ENCODE results near the gene EDDM3A.

The EDDM3A gene

GRCh38 chr14:20781803-20782202, 36.1 kb downstream of the EDDM3A start:
- no peak for DNase-seq (ENCODE audit: low read depth)
- no peak overlapping the region for H3K4me3 ChIP-seq (ENCODE audit: low read depth, low read length)
- TF ChIP-seq CTCF (conservative IDR thresholded peaks at IDR 0.05; ENCODE audit: low read depth, low read length): no peak

- DNase-seq (ENCODE audit: low read depth): no peak
- H3K4me3 ChIP-seq (ENCODE audit: low read depth, low read length): no peak overlapping the region
- TF ChIP-seq CTCF (conservative IDR thresholded peaks at IDR 0.05; ENCODE audit: low read depth, low read length): no peak
These were observed 36.7 kb downstream of the EDDM3A start for GRCh38 chr14:20782280-20782890.

- H3K4me3 ChIP-seq (ENCODE audit: low read depth, low read length): no peak overlapping the region
These were observed 41.3 kb downstream of the EDDM3A start for GRCh38 chr14:20787025-20787424.

DNA sequence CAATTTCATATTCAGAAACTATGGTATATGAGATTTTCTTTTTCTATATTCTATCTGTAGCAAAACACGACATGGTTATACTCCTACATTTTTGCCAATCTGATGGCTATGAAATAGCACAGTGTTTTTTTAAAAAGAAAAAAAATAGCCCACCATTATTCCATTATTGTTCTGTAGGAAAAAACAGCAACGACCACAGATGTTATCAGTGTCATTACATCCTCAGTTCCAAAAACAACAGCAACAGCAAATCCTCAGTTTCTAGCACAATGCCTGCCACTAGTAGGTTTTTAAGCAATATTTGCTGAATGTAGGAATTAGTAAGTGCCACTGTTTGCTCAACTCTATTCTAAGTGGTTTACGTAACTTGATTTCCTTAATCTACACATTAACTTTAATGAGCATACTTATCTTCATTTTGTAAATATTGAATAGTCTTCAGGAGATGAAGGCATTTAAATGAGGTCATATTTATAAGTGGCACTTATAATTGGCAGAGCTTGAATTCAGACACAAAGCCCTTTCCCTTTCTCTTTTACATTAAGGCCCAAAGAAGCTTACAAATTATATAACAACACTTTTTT, 43.6 kb downstream of the EDDM3A start:
- no peak for TF ChIP-seq CTCF (conservative IDR thresholded peaks at IDR 0.05; ENCODE audit: low read depth, low read length)
- H3K4me3 ChIP-seq (ENCODE audit: low read depth, low read length): no peak overlapping the region
- no peak for DNase-seq (ENCODE audit: low read depth)

More at GRCh38 chr14:20787025-20787424, 41.3 kb downstream of the EDDM3A start:
- TF ChIP-seq CTCF (conservative IDR thresholded peaks at IDR 0.05; ENCODE audit: low read depth, low read length): no peak
- DNase-seq (ENCODE audit: low read depth): no peak

GRCh38 chr14:20790464-20791116, 44.9 kb downstream of the EDDM3A start:
- TF ChIP-seq CTCF (conservative IDR thresholded peaks at IDR 0.05; ENCODE audit: low read depth, low read length): no peak
- no peak overlapping the region for H3K4me3 ChIP-seq (ENCODE audit: low read depth, low read length)
- no peak for DNase-seq (ENCODE audit: low read depth)

DNA sequence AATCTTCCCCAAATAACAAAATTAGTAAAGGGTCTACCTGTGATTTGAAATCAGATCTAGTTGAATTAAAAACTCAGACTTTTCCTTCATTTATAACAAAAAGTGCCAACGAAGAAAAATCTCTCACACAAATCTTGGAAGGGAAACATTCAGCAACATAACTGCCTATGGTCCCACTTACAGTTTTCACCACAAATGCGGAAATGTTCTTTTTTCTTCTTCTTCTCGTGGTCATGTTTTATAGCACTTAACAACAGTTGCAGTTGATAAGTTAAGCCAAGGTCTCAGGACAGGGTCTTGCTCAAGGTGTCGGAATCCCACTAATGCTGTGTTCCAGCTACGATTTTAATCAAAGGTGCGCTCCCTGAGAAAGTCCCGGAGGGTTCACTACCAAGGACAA, 45.5 kb downstream of the EDDM3A start:
- no peak for TF ChIP-seq CTCF (conservative IDR thresholded peaks at IDR 0.05; ENCODE audit: low read depth, low read length)
- no peak overlapping the region for H3K4me3 ChIP-seq (ENCODE audit: low read depth, low read length)
- DNase-seq (ENCODE audit: low read depth): no peak

Data from choroid plexus epithelial cell (primary cell).